HEK293T (cell line): ENCODE results near the gene GFRA1.

Experiments
- ARNT ChIP-seq: fragments of 450-650 bp; IDR thresholded peaks from 2 replicates; pipeline ENCODE4 v1.6.1; 2017; ENCODE audit warnings: mild to moderate bottlenecking
- BHLHE40 ChIP-seq: fragments of 450-650 bp; IDR thresholded peaks from 2 replicates; pipeline ENCODE4 v1.6.1; 2016; ENCODE audit warnings: mild to moderate bottlenecking, moderate library complexity, borderline replicate concordance
- FOXA1 ChIP-seq: fragments of 450-650 bp; IDR thresholded peaks from 2 replicates; pipeline ENCODE4 v1.6.1; 2016; ENCODE audit warnings: mild to moderate bottlenecking
- HDGF ChIP-seq: fragments of 450-650 bp; IDR thresholded peaks from 2 replicates; pipeline ENCODE4 v1.6.1; 2017; ENCODE audit warnings: antibody characterized with exemption, borderline replicate concordance
- L3MBTL2 ChIP-seq: fragments of 450-650 bp; conservative IDR thresholded peaks from 2 replicates; pipeline ENCODE4 v1.6.1; 2016; ENCODE audit warnings: mild to moderate bottlenecking
- NFRKB ChIP-seq: fragments of 450-650 bp; IDR thresholded peaks from 2 replicates; pipeline ENCODE4 v1.6.1; 2016; ENCODE audit warnings: mild to moderate bottlenecking, moderate library complexity
- TARDBP ChIP-seq: fragments of 450-650 bp; IDR thresholded peaks from 2 replicates; pipeline ENCODE4 v1.6.1; 2016

GRCh38 chr10:116216676-116217075 lies 56.3 kb downstream of the GFRA1 start:
- TF ChIP-seq TARDBP (no peak), NFRKB (no peak), FOXA1 (no peak), BHLHE40 (no peak), L3MBTL2 (no peak), HDGF (no peak), ARNT (no peak)
